Stimulated activated naive CD8-positive, alpha-beta T cell treated with anti-CD3 and anti-CD28 coated beads, Interleukin-15, Interleukin-2, amounts not matched to agents 100 U/mL and 50 U/mL, for 24 hours (primary cell): ENCODE results near the gene GABRD.

Source experiments
- ATAC-seq: fragments of 150-1000 bp; cut with Tn5 transposase; one replicate; pipeline ENCODE4 v1.10.0; 2021
- DNase-seq: peaks from one replicate; pipeline ENCODE4 v3.0.0; 2021

GABRD gene

DNA sequence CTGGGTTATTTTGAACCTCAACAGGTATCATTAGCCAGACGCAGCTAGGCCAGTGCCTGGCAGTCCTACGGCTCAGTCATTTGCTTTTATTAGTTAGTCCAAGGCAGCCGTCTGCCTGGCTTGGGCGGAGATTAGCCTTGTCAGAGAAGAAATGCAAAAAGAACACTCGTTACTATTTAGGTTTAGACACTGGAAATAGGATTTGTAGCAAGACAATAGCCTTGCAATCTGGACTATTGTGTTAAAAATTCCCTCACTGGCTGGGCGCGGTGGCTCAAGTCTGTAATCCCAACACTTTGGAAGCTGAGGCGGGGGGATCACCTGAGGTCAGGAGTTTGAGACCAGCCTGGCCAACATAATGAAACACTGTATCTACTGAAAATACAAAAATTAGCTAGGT lies 20.1 kb downstream of the GABRD start:
- DNase-seq = no peak
- no peak for ATAC-seq

DNA sequence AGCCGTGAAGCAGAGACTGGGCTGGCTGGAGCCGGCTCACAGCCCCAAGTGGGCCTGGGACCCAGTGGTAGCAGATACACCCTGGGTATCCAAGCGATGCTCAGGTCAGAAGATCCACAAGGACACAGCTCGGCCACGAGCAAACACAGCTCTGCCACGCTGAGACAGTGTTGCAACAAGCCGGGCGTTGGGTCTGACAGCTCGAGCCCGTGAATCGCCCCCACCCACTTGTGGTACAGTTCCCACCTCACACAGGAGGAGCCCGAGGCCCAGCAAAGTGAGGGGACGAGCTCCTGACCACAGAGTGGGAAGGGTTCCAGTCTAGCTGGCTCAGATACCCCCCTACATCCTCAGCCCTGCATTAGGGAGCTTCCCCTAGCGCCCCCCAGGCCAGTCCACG lies 22.2 kb downstream of the GABRD start:
- no peak for DNase-seq
- ATAC-seq = no peak

DNA sequence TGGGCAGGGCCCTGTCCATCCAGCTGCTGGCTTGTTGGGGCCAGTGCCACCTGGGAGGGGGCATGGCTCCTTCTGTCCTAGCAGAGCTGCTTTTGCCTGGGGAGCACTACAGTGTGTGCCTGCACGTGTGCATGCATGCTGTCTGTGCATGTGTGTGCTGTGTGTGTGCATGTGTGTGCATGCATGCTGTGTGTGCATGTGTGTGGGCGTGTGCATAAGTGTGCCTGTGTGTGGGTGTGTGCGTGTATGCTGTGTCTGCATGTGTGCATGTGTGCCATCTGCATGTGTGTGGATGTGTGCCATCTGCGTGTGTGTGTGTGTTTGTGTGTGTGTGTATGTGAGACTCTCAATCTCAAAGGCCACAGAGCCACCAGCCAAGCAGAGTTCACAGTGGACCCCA lies 22.7 kb downstream of the GABRD start:
- DNase-seq = no peak
- ATAC-seq = no peak

DNA sequence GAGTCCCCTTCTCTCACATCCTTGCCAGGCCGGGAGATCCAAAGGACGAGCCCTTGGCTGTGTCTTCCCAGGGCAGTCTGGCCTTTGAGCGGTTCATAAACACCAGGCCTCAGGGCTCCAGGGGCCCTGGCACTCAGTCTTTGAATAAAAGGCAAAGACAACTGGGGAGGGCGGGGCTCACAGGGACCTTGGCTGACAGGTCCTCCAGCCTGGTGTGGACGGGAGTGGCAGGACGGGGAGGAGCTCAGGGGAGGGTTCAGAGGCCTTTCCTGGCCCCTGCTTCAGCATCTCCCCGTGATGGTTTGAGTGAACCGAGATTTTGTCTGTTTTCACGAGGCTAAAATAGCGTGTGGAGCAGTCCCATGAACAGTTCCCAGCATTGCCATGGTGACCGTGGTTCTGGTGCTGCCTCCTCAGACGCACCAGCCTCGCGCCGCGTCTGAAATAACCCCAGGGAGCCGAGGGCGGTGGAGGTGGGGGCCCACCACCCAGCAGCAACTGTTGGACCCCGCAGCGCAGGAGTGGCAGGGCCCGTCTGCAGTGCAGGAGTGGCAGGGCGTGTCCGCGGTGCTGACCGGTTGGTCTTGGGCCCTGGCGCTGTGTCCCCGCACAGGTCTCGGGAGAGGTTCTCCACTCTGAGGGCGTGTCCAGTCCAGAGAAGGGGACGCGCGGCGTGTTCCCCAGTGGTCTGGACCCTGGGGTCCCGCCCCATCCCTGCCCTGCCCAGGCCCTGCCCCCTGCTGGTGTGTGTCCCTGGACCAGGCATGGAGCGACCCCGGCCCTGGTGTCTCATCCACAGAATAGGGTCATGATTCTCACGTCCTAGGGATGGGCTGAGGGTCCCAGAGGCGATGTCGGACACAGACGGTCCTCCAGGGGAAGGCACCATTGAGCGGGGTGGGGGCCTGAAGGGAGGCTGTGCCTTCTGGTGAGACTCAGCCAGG lies 24.0 kb downstream of the GABRD start:
- no peak for ATAC-seq
- no peak for DNase-seq

DNA sequence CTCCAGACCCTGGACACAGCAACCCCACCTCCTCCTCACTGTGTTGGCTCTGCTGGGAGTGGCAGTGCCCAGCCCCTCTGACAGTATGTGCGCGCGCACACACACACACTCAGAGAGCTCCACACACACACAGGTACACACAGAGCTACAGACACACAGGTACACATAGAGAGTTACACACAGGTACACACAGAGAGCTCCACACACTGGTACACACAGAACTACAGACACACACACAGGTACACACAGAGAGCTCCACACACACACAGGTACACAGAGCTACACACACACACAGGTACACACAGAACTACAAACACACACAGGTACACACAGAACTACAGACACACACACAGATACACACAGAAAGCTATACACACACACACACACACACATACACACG lies 24.7 kb downstream of the GABRD start:
- DNase-seq = no peak
- ATAC-seq = no peak

DNA sequence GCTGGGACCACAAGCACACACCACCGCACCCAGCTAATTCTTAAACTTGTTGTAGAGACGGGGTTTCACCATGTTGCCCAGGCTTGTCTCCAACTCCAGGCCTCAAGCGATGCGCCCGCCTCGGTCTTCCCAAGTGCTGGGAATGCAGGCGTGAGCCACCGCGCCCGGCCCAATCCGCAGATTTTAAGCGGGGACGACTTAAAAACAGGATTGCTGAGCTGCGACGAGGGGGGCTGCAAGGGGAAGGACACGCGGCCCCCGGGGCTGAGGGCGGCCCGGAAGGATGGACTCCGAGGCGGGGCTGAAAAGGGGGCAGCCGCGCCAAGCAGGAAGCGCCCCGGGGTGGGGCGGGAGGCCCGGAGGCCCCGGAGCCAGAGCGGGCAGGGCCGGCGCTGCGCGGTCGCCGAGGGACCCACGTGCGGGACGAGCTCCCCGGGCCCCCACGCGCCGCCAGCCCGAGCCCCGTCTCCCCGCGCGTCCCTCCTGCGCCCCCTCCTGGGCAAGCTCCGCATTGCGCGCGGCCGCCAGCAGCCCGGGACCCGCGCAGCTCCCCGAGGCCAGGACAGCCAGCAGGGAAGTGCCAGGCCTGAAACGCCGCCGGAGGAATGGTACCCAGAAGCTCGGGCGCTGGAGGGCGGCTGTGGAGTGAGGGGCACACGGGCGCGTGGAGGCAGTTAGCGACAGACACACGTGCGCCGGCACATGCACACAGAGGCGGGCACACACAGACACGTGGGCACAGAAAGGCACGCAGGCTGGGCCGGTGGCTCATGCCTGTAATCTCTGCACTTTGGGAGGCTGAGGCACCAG lies 25.6 kb downstream of the GABRD start:
- DNase-seq (peak; percentile 89), ATAC-seq (peak; percentile 66)

DNA sequence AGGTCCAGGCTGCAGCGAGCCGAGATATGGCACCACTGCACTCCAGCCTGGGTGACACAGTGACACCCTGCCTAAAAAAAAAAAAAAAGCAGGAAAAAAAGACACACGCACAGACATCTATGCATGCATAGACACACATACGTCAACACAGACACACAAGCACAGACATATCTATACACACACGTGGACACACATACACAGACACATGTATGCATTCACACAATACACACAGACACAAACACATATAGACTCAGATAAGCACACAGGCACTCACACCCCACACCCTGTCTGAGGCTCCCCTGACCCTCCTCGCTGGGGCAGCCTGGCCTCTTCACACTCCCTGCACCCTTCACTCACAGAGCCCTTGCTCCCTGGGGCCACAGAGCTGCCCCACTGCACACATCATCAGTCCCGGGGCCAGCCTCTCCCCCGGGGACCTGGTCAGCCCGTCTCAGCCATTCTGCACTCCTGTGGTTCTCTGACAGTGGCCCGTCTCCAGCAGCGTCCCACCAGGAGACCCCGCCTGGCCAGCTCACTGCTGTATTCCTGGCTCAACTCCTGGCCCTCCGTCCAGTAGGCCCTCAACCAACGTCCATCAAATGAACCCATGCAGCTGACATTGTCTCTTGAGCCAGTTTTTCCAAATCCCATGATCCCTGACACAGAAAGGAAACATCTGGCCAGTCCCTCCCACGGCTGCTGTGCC lies 26.5 kb downstream of the GABRD start:
- ATAC-seq (no peak), DNase-seq (no peak)

DNA sequence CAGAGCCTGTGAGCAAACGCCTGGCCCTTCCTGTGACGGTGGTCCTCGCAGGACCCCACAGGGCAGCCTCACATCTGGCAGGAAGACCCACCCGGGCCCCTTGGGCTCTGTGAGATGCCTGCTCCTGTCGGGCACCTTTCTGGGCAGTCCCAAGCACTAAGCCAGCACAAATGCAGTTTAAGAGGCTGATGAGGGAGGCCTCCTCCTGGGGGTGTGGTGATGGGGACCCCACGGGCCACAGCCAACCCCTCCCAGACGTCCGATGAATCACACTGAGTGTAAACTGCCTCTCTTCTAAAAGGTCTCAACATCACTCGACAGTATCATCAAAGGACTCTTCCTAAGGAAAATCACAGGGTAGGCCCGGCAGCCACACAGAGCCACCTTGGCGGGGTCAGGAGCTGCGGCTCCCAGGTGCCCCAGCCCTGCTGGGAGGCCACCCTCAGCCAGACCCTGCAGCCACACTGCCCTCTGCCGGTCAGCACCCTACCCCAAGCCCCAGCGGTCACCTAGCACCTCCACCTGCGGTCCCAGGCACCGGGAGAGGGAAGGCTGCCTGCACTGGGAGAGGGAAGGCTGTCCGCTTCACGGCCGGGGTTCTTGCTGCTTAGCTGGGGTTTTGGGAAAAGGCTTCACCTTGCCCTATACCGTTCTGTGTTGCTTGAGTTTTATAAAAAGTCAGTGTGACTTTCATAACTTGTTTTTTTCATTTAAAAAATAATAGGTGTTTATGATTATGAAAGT lies 27.2 kb downstream of the GABRD start:
- peak; percentile 81 for DNase-seq
- ATAC-seq = no peak

DNA sequence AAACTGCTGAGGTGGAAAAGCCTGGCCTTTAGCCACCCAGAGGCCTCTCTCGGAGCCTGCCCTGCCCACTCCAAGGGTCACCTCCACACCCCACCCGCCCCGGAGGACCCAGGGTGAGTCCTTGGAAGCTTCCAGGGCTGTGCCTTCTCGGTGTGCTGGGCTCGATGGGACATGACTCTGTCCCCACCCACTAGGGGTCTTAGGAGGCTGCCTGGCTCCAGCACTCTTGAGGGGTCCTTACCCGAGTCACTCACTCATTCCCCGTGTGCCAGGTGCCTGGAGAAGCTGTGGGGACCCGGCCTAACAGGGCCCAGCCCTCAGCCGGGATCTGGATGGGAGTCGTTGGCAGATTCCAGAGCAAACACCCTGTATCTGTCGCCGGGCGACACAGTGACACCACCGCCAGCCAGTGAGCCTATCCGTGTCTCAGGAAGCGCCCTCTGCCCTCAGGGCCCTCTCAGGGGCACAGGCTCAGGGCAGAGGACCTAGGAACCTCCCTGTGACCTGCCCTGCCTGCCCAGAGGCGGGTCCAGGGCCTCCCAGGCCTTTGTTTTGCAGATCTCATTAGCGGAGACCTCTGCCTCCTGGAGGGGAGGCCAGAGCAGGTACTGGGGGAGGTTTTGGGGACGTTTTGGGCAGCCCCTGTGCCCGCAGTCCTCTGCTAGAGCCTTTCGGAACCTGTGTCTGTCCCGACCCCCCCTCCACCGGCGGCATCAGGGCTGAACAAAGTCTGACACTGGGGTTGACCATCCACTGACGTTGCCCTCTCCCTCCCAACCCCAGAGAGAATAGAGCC lies 28.0 kb downstream of the GABRD start:
- ATAC-seq = no peak
- DNase-seq = no peak

DNA sequence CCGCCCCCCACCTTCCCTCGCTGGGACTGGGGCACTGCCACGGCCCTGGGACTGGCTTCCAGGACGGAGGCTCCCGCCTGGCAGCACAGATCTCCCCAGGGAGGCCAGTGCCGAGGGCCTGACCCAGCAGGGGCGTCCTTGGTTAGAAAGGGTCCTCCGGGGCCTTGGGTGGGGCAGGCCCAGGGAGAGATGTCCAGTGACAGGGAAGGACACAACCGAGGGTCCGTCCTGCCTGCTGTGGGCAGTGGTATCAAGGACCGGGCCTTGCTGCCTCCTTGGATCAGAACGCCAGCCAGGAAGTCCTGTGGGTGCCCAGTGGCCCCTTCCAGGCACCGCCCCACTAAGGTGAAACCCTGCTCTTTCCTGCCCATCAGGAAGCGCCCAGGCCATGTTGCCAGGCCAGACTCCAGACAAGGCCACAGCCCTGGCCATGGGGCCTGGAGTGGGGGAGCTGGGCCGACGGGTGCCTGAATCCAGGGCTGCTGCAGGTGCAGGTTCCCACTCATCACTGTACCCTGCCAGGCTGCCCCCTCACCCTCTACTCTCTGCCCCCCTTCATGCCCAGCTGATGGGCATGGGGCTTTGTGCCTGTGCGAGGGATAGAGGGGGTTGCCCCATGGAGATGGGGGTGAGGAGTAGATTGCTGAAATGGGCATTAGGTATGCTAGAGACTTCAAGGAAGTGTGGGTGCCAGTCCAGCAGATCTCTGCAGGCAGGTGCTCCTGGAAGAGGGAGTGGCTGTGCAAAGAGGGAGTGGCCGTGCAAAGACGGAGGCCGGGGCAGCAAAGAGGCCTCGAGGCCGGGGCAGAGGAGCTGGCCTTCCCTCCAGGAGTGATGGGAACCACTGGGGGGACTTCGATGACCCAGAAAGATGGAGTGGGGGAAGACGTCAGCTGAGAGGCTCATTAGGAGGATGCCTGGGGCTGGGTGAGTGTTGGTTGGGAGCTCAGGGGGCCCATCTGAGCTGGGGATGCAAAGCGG lies 28.9 kb downstream of the GABRD start:
- ATAC-seq = no peak
- no peak for DNase-seq

DNA sequence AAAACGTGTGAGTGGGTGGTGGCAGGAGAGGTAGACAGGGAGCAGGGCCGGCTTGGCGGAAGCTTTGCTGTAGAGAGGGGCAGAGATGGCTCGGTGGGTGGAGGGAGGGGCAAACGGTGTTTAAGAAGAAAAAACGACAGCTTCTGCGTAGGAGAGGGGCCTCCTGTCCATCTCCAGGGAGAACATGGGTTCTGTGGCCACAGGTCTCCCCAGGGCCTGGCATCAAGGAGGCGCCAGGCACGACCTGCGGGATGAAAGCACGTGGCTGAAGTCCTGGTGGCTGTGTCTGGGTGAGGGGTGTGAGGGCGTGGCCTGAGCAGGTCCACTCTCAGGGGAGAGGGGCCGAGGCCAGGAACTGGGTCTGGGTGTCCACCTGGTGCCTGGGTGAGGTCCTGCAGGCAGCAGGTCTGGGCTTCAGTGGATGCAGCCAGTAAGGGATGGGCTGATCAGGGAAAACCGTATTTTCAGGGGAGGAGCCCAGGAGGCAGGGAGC lies 30.1 kb downstream of the GABRD start:
- no peak for ATAC-seq
- DNase-seq = no peak

DNA sequence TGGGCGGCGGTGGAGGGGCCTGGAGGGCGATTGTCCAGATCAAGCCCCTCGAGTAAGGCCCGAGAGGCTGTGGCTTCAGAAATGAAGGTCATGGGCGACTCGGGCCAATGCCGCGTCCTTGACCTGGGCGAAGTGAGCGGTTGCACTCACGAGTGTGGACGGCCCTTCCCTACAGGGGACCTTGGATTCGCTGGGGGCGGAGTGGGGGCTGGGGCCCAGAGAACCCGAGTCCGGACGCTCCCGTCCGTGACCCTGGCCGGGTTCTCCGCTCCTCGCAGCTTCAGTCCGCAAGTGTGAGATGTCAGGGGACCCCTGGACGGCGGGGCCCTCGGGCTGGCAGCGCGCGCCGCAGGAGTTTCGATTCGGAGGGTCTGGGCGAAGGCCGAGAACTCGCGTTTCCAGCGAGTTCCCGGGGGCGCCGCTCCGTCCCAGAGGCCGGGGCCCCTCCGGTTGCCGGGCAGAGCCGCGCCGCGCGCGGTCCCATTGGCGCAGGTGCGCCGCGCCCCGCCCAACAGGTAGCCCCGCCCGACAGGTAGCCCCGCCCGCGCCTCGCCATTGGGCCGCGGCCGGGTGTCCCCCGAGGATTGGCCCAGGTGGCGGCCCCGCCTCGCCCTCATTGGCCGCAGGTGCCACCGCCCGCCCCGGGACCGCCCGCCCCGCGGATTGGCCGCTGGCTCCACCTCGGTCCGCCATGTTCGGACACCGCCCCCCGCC lies 30.7 kb downstream of the GABRD start, which contains the start of gene PRKCZ:
PRKCZ (plus strand) TSS at position 694 of the 714 bp plus-strand sequence. CDS start 220 bp downstream, outside the sequence.
- DNase-seq (peak; percentile 94), ATAC-seq (peak; percentile 94)

DNA sequence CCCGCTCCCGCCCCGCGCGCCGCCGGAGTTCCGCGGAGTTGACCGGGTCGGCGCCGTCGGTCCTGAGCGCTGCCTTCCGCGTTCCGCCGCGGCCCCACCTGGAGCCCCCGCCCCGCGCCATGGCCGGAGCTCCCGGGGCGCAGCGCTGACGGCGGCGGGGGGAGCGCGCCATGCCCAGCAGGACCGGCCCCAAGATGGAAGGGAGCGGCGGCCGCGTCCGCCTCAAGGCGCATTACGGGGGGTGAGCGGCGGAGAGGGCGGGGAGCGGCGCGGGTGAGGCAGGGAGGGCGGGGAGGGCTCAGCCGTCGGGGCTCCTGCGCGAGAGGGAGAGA lies 31.3 kb downstream of the GABRD start:
- ATAC-seq = no peak
- no peak for DNase-seq

DNA sequence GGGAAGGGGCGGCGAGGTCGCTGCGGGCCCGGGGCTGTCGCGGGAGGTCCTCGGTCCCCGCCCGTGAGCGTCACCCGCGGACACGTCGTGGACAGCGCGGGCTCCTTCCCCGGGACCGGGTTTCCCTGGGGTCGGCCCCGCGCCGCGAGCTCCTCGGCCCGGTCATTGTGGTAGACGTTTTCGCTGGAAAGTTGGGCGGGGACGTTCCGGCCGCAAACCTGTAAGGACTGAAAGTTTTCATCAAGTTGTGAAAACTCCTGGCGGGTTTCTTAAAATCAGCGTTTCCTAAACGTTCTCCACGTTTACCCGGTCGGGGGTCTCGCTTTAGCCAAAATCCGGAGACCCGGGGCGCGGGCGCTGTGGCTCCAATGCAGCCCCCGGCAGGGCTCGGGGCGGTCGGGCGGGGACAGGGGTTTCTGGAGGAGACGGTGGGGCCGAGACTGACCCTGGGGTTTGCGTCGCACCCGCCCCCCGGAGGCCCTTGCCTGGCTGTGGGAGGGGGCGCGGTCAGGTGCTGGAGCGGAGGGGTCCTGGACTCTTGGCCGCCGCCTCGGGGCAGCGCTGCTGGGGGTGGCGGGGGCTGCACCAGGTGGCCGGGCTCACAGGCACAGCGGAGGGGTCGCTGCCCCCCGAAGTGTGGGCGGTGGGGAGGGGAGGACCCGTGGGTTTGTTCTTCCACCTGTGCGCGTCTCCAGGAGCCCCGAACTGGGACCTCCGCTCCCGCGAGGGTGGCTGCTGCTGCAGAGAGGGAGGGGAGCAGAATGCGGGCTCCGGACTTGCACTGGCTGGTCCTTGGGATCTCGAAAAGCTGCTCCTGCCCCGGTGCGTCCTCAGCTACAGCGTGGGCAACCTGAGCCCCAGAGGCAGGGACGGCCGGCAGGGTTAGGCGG lies 31.9 kb downstream of the GABRD start:
- no peak for ATAC-seq
- DNase-seq = peak; percentile 33

DNA sequence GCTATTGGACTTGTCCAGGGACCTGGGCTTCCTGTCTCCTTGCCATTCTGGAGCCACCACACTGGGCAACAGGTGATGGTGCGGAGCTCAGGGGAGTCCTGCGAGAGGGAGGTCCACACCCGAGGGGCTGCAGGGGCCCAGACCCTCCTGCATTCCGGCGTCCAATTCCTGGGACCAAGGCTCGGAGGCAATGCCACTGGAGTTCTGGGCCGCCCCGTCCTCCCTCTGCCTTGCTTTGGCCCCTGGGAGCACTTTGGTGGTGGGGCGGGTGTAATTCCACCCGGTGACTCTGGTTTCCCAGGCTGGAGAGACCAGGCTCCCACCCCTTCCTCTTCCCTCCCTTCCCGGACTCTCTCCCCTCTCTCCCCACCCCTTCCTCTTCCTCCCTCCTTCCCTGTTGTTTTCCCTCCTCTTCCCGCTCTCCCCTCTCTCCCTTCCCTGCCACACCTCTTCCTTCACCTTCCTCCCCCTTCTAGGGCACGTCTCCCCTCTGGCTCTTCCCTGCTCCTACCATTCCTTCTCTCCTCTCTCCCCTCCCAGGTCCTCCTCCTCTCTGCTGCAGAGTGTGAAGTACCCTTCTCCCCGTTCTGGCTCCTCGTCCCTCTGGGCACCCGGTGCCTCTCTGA lies 33.0 kb downstream of the GABRD start:
- DNase-seq (no peak), ATAC-seq (no peak)

DNA sequence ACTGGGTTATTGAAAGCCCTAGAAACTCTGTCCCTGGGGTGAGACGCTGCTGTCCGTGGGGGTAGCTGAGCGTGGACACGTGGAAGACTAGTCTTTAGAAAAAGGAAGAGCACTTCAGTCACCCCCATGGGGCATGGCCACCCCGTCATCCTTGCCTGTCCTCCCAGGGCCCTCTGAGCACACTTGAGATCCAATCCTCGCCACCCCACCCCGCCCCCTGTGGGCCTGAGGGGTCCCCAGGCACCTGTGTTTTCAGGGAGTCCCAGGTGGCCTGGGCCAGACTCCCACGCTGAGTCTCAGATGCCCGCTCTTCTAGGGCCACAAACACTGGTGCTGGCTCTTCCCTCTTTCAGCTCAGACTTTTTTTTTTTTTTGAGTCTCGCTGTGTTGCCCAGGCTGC lies 33.6 kb downstream of the GABRD start:
- ATAC-seq (no peak), DNase-seq (no peak)

DNA sequence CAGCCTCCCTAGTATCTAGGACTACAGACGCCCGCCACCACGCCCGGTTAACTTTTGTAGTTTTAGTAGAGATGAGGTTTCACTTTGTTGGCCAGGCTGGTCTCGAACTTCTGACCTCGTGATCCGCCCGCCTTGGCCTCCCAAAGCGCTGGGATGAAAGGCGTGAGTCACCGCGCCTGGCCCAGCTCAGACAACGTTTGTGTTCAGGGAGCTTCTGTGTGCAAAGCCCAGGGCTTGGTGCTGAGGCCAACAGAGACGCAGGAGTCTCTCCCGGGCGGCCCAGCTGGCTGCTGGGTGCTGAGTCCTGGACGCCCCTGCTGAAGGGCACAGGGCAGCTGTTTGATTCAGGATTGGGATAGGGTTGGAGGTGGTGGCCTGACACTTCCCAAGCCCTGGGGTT lies 34.1 kb downstream of the GABRD start:
- ATAC-seq = no peak
- DNase-seq = no peak
